Measurements from ENCODE around the gene PHETA1. TPM values are rescaled to one million over a fixed set of nuclear protein-coding genes. Genes with fewer than 3 reads are reported as not detected.

The PHETA1 gene
- total and polyA plus RNA-seq, 12 donors: 11.9 to 41.6 (median 18.6) TPM

- WGBS, 2 donors: 67 to 81% methylated on average over 4 of the region's 4 CpGs
- Histone ChIP-seq H3K27me3 (no peaks in the 10 kb centered on the region), H3K9me3 (no peaks in the 10 kb centered on the region), H3K4me1 (peaks cover 60 to 90% (median 86%) of the 10 kb centered on the region in 9 donors), H3K36me3 (peaks cover 0 to 4% (median 0%) of the 10 kb centered on the region in 9 donors), H3K27ac (peak overlapping the region; percentile 83 to 100 (median 98)), H3K4me3 (peak overlapping the region in 7 of 10 donors; percentile 83 to 97 (median 90))
- no peak for ATAC-seq
- no peak for DNase-seq
- intact Hi-C loops (cut with DNase I): loop anchor here in 1 of 10 donors (5.0 kb wide), 1 partner anchor 38 kb away; no protein-coding TSS in a partner anchor
- TF ChIP-seq CTCF (IDR thresholded peaks at IDR 0.05): no peak
These were observed 39.9 kb upstream of the PHETA1 start for GRCh38 chr12:111408686-111409402.

- Histone ChIP-seq H3K4me3 (peak overlapping the region in 9 of 10 donors; percentile 82 to 97 (median 90)), H3K27ac (peak overlapping the region in 9 of 10 donors; percentile 93 to 100 (median 98)), H3K9me3 (no peaks in the 10 kb centered on the region), H3K27me3 (no peaks in the 10 kb centered on the region), H3K4me1 (peaks cover 55 to 90% (median 86%) of the 10 kb centered on the region in 9 donors), H3K36me3 (peaks cover 0 to 4% (median 0%) of the 10 kb centered on the region in 9 donors)
- no peak for ATAC-seq
- 46 to 56% methylated on average over 1 of the region's 1 CpG for WGBS, 2 donors
- DNase-seq: no peak
- no peak for TF ChIP-seq CTCF (IDR thresholded peaks at IDR 0.05)
- intact Hi-C loops (cut with DNase I): loop anchor here in 1 of 10 donors (5.0 kb wide), 1 partner anchor 39 kb away; no protein-coding TSS in a partner anchor
These were observed 39.2 kb upstream of the PHETA1 start for GRCh38 chr12:111408116-111408440.

- WGBS, 2 donors: 29 to 53% methylated on average over 9 of the region's 9 CpGs
- Histone ChIP-seq H3K27ac (peak overlapping the region; percentile 79 to 100 (median 98)), H3K27me3 (no peaks in the 10 kb centered on the region), H3K4me3 (peak overlapping the region; percentile 82 to 97 (median 88)), H3K9me3 (no peaks in the 10 kb centered on the region), H3K4me1 (peaks cover 55 to 90% (median 86%) of the 10 kb centered on the region in 9 donors), H3K36me3 (peaks cover 0 to 4% (median 0%) of the 10 kb centered on the region in 9 donors)
- intact Hi-C loops (cut with DNase I): loop anchor here in 2 of 10 donors (2.0 to 5.0 kb wide), 2 partner anchors 37 to 40 kb away; no protein-coding TSS in a partner anchor
- no peak for TF ChIP-seq CTCF (IDR thresholded peaks at IDR 0.05)
- ATAC-seq (no peak), DNase-seq (no peak)
These were observed 38.7 kb upstream of the PHETA1 start for GRCh38 chr12:111407377-111408115.

Measured in heart right ventricle (tissue), 16 donors.